ENCODE results near the gene TNIP2.

The TNIP2 gene

GRCh38 chr4:2795300-2795892 lies 39.3 kb upstream of the TNIP2 start:
- H3K27me3 ChIP-seq: no peaks in the 10 kb centered on the region
- intact Hi-C loops (cut with DNase I; ENCODE audit: low total_unique reads): no loop called here
- peak; percentile 17 to 66 for DNase-seq
- TF ChIP-seq CTCF (IDR thresholded peaks at IDR 0.05): no peak
- H3K9me3 ChIP-seq: no peaks in the 10 kb centered on the region
- H3K4me1 ChIP-seq: peaks cover 0 to 76% (median 50%) of the 10 kb centered on the region in 4 donors
- no peaks in the 10 kb centered on the region for H3K36me3 ChIP-seq
- peak overlapping the region; percentile 51 to 58 for H3K27ac ChIP-seq
- H3K4me3 ChIP-seq: no peak overlapping the region

- H3K4me1 ChIP-seq: peaks cover 0 to 69% (median 43%) of the 10 kb centered on the region in 4 donors
- H3K27me3 ChIP-seq: no peaks in the 10 kb centered on the region
- intact Hi-C loops (cut with DNase I; ENCODE audit: low total_unique reads): no loop called here
- no peak for TF ChIP-seq CTCF (IDR thresholded peaks at IDR 0.05)
- H3K9me3 ChIP-seq: no peaks in the 10 kb centered on the region
- peak overlapping the region; percentile 51 to 58 for H3K27ac ChIP-seq
- H3K4me3 ChIP-seq: peak overlapping the region in 1 of 2 donors; percentile 69
- H3K36me3 ChIP-seq: no peaks in the 10 kb centered on the region
- DNase-seq: peak; percentile 73 to 82
Measured at GRCh38 chr4:2794486-2795299, 38.6 kb upstream of the TNIP2 start.

GRCh38 chr4:2793586-2794485 lies 37.7 kb upstream of the TNIP2 start:
- no peaks in the 10 kb centered on the region for H3K9me3 ChIP-seq
- peak overlapping the region; percentile 51 to 58 for H3K27ac ChIP-seq
- peak; percentile 41 to 70 for DNase-seq
- TF ChIP-seq CTCF (IDR thresholded peaks at IDR 0.05): no peak
- H3K36me3 ChIP-seq: no peaks in the 10 kb centered on the region
- H3K4me3 ChIP-seq: peak overlapping the region; percentile 56 to 69
- H3K27me3 ChIP-seq: no peaks in the 10 kb centered on the region
- peaks cover 0 to 61% (median 39%) of the 10 kb centered on the region in 4 donors for H3K4me1 ChIP-seq
- intact Hi-C loops (cut with DNase I; ENCODE audit: low total_unique reads): no loop called here

- Histone ChIP-seq H3K4me1 (peaks cover 0 to 59% (median 46%) of the 10 kb centered on the region in 4 donors), H3K9me3 (no peaks in the 10 kb centered on the region), H3K36me3 (no peaks in the 10 kb centered on the region), H3K27ac (peak within 1 kb of the TSS; percentile 51 to 58), H3K27me3 (no peaks in the 10 kb centered on the region), H3K4me3 (peak within 1 kb of the TSS; percentile 56 to 69)
- no peak for TF ChIP-seq CTCF (IDR thresholded peaks at IDR 0.05)
- peak; percentile 76 to 88 for DNase-seq
- intact Hi-C loops (cut with DNase I; ENCODE audit: low total_unique reads): no loop called here
Measured at GRCh38 chr4:2792711-2793585, 36.8 kb upstream of the TNIP2 start, which contains the start of gene SH3BP2. SH3BP2 (plus strand) TSS chr4:2793085; CDS start chr4:2820618, 27,533 bp downstream.

GRCh38 chr4:2792396-2792710 lies 36.2 kb upstream of the TNIP2 start:
- Histone ChIP-seq H3K27me3 (no peaks in the 10 kb centered on the region), H3K27ac (peak overlapping the region; percentile 51 to 58), H3K4me1 (peaks cover 0 to 59% (median 50%) of the 10 kb centered on the region in 4 donors), H3K9me3 (no peaks in the 10 kb centered on the region), H3K36me3 (no peaks in the 10 kb centered on the region), H3K4me3 (peak overlapping the region; percentile 56 to 69)
- DNase-seq: peak in 1 of 2 donors; percentile 17
- intact Hi-C loops (cut with DNase I; ENCODE audit: low total_unique reads): no loop called here
- TF ChIP-seq CTCF (IDR thresholded peaks at IDR 0.05): no peak

Measured in tibial artery (tissue), 4 donors.